Stimulated activated CD4-positive, alpha-beta T cell treated with anti-CD3 and anti-CD28 coated beads, Interleukin-2, amount 100 ng/mL, for 48 hours (primary cell): Measurements from ENCODE around the gene TTLL10.
"Not testable (repeated sequence)": the region's sequence is repeated elsewhere in the genome, so short reads cannot be mapped to it uniquely, and the experiment has no call there.

Experiments used
- DNase-seq, 2 donors: peaks; one replicate each; pipeline ENCODE4 v3.0.0-alpha.2; 2020

The TTLL10 gene

GRCh38 chr1:1141911-1142250, 31.8 kb upstream of the TTLL10 start:
- no peak for DNase-seq

GRCh38 chr1:1142352-1142751, 31.3 kb upstream of the TTLL10 start:
- DNase-seq = not testable (repeated sequence)

GRCh38 chr1:1142844-1143243, 30.8 kb upstream of the TTLL10 start:
- DNase-seq = no peak

DNA sequence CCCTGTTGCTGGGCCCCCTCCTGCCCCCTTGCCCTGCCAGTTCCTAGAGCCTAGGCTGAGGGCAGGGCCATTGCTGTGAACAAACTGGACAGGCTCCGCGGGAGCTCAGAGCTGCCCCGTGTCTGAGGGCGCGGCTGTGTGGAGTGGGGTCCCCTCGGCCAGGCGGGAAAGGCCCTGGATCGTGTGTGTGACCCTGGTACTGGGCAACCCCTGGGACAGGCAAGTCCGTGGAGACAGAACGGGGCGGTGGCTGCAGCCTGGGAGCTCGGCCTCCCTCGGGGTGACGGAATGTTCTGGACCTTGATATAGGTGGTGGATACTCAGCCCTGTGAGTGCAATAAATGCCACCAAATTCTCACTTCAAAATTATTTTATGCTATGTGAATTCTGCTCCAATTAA, 30.0 kb upstream of the TTLL10 start:
- no peak for DNase-seq

- DNase-seq = peak; percentile 46 to 61
These were observed 29.4 kb upstream of the TTLL10 start for GRCh38 chr1:1144122-1144842.

- no peak for DNase-seq
These were observed 28.7 kb upstream of the TTLL10 start for GRCh38 chr1:1144843-1145546.

GRCh38 chr1:1145547-1145914, 28.1 kb upstream of the TTLL10 start:
- no peak for DNase-seq

GRCh38 chr1:1146026-1146425, 27.7 kb upstream of the TTLL10 start:
- DNase-seq = no peak

DNA sequence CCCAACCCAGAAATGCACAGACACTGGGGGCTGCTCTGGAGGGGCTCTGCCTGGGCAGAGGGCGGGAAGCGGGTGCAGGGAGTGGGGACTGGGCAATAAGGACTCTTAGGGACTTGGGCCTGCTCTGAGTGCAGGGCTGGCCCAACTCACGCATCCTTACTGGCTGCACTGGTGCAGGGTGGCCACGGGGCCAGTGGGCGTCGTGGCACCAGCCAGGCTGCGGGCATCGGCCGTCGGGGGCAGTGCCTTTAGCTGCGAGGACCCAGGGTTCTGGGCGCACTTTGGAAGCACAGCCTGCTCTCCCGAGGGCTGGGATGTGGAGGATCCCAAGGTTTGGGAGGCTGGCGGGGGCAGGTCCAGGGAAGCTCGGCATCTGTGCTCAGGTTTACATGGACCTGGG, 27.1 kb upstream of the TTLL10 start:
- no peak for DNase-seq

DNA sequence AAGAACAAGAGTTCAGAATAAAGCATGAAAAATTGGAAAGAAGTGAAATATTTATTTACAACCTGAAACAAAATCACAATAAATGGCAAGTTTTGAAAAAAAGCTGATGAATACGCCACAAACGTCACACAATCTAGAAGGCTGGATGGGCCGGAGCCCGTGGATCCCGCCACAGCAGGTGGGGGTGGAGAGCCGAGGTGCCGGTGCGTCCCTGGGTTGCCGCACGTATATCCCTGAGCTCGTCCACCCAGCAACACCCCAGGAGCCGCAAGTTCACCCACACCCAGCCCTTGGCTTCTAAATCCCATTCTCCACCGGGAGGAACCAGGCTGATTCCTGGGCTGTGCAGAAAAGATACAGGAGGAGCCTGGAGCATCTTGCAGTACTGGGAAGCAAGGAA, 25.6 kb upstream of the TTLL10 start:
- no peak for DNase-seq

DNA sequence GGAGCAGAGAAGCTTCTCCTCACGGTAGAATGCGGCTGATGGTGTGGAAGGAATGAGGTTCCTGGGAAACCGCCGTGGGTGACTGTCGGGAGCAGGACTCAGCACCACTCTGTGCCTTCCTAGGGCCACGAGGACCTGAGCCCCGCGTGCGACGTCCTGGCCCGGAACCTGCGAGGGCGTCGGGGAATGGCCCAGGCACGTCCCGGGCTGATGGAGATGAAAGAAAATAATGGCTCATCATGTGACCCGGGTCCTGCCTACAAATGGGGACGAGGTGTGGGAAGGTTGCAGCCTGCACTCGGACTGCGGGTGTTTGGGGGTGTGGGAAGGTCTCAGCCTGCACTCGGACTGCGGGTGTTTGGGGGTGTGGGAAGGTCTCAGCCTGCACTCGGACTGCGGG, 25.1 kb upstream of the TTLL10 start:
- DNase-seq = no peak

GRCh38 chr1:1149416-1149815, 24.3 kb upstream of the TTLL10 start:
- DNase-seq = no peak

DNA sequence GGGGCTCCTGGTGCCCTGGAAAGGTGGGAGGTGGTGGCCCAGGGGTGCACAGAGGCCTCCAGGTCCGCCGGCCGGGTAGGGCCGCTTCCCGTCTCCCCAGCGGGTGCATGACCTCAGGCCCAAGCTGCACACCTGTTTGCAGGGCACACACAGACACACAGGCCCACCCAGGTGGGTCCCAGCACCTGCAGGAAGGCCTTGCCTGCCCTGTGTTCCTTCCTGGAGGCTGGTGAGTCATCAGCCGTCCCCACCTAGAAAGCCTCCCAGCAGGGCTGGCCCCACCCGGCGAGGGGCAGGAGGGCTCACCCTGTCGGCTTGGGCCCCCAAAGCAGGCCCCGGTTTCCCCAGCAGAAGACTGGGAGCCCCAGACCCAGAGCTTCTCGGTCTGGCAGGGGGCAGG, 23.6 kb upstream of the TTLL10 start:
- DNase-seq = no peak

- DNase-seq = no peak
These were observed 22.4 kb upstream of the TTLL10 start for GRCh38 chr1:1151306-1151705.

GRCh38 chr1:1152431-1152830, 21.2 kb upstream of the TTLL10 start:
- not testable (repeated sequence) for DNase-seq

GRCh38 chr1:1153215-1153614, 20.5 kb upstream of the TTLL10 start:
- not testable (repeated sequence) for DNase-seq

GRCh38 chr1:1153874-1154273, 19.8 kb upstream of the TTLL10 start:
- no peak for DNase-seq

GRCh38 chr1:1155258-1155657, 18.4 kb upstream of the TTLL10 start:
- no peak for DNase-seq

- DNase-seq = no peak
These were observed 17.3 kb upstream of the TTLL10 start for GRCh38 chr1:1156140-1157032.

DNA sequence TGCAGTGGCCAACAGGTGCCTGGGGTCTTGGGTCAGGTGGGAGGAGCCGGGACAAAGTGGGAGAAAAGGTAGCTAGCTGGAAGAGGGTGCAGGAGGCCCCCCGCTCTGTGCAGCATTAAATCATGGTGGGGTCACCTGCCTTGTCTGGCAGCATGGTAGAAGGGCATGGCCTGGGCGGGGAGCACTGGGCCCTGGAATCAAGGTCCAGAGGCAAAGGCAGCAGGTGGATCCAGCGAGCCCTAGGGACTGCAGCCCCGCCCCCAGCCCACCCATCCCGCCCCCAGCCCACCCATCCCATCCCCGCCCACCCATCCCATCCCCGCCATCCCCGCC, 16.7 kb upstream of the TTLL10 start:
- DNase-seq = no peak

GRCh38 chr1:1157426-1157913, 16.2 kb upstream of the TTLL10 start:
- DNase-seq = peak; percentile 49 to 58

GRCh38 chr1:1157914-1158710, 15.6 kb upstream of the TTLL10 start:
- DNase-seq = no peak
